Transverse colon (tissue), 4 donors: ENCODE results near the gene DENND1A. TPM values are rescaled to one million over a fixed set of nuclear protein-coding genes. Genes with fewer than 3 reads are reported as not detected.

Source experiments
- DNase-seq: peaks from one replicate; pipeline ENCODE4 v3.0.0-alpha.2; 2019
- H3K27ac ChIP-seq, 4 donors: fragments of 200-600 bp; sonication (generic); 2 replicates each; pipeline ENCODE4 v1.5.1; 2016 to 2018; ENCODE audit warnings: inconsistent platforms in 4 of 4
- H3K27me3 ChIP-seq: fragments of 200-600 bp; sonication (generic); 2 replicates; pipeline ENCODE4 v1.5.1; 2017; ENCODE audit warnings: inconsistent platforms
- H3K36me3 ChIP-seq, 4 donors: fragments of 200-600 bp; sonication (generic); 2 replicates each; pipeline ENCODE4 v1.5.1; 2017 to 2019; ENCODE audit warnings: inconsistent platforms in 4 of 4
- H3K4me1 ChIP-seq, 4 donors: fragments of 200-600 bp; sonication (generic); 2 replicates each; pipeline ENCODE4 v1.5.1; 2017 to 2020; ENCODE audit warnings: inconsistent platforms in 4 of 4
- H3K4me3 ChIP-seq, 4 donors: fragments of 200-600 bp; sonication (generic); 1 replicate in 1 of 4; 2 replicates in 3 of 4; pipeline versions ENCODE4 v1.5.1 to v1.6.1; 2017 to 2019; ENCODE audit warnings: inconsistent platforms in 4 of 4
- H3K9me3 ChIP-seq, 2 donors: fragments of 200-600 bp; sonication (generic); 2 replicates each; pipeline ENCODE4 v1.5.1; 2017 to 2019; ENCODE audit warnings: inconsistent platforms in 2 of 2
- CTCF ChIP-seq, 5 experiments: fragments of 200-600 bp in 3 of 5; fragments of 450-650 bp in 2 of 5; sonication (generic) in 3 of 5; IDR thresholded peaks; 1 replicate in 2 of 5; 2 replicates in 3 of 5; pipeline ENCODE4 v1.5.1; 2016 to 2017; ENCODE audit warnings: antibody characterized with exemption in 5 of 5, inconsistent platforms in 3 of 5, mild to moderate bottlenecking in 2 of 5, moderate library complexity in 1 of 5
- EP300 ChIP-seq: sonication (generic); formaldehyde crosslinking; IDR thresholded peaks from one replicate; pipeline ENCODE4 v1.6.1; 2017; ENCODE audit warnings: antibody characterized with exemption, low read depth
- POLR2A ChIP-seq: fragments of 450-650 bp; IDR thresholded peaks from one replicate; pipeline ENCODE4 v1.6.1; 2016; ENCODE audit warnings: antibody characterized with exemption, mild to moderate bottlenecking, moderate library complexity
- POLR2AphosphoS5 ChIP-seq, 3 donors: sonication (generic); formaldehyde crosslinking; IDR thresholded peaks; one replicate each; pipeline ENCODE4 v1.6.1; 2016; ENCODE audit warnings: antibody characterized with exemption in 3 of 3
- WGBS, 2 donors: methylation state at CpG; one replicate each; pipeline ENCODE4 v1.1.5; 2018; ENCODE audit warnings: low coverage in 1 of 2; 5-methylcytosine and 5-hydroxymethylcytosine counted together
- in situ Hi-C, 4 donors: fragments of 200-750 bp; cut with MboI; loops; one replicate each; pipeline versions ENCODE4 v1.15.0 to v1.15.1; 2017; ENCODE audit warnings: low sequenced_read_pairs in 3 of 4, low pct_ligation_motif_present in 1 of 4, low pct_unique_long_range_greater_than_20kb in 1 of 4
- intact Hi-C: fragments of 100-400 bp; cut with DNase I; formaldehyde crosslinking; loops from one replicate; pipeline ENCODE4 v1.15.1; 2023; ENCODE audit warnings: low total_unique reads
- total RNA-seq, 4 donors: library from RNA; depleted of rRNA; stranded (reverse); fragments of >200 nt; gene quantifications; one replicate each; pipeline ENCODE4 v1.1.0, GENCODE V29; 2016

DENND1A gene
- total RNA-seq, 4 donors from 2014 or later, result 12.5 to 78.6 (median 40.0) TPM

- H3K4me3 ChIP-seq, result no peak overlapping the region
- H3K9me3 ChIP-seq, result no peaks in the 10 kb centered on the region
- peaks cover 6% of the 10 kb centered on the region for H3K27me3 ChIP-seq
- H3K36me3 ChIP-seq, result no peaks in the 10 kb centered on the region
- H3K4me1 ChIP-seq, result peaks cover 0 to 4% (median 0%) of the 10 kb centered on the region in 4 donors
- H3K27ac ChIP-seq, result no peak overlapping the region
- 98 to 100% methylated on average over 1 to 3 of the region's 3 CpGs for WGBS, 2 donors
- intact Hi-C loops (loop anchor here (10.0 kb wide), 1 partner anchor 82 kb away; the partner anchor contains the start of gene STRBP), in situ Hi-C loops (loop anchor here in 2 of 4 donors (5.0 to 10.0 kb wide), 2 partner anchors 262 to 265 kb away; no protein-coding TSS in a partner anchor)
- TF ChIP-seq POLR2AphosphoS5 (IDR thresholded peaks at IDR 0.05) (no peak), POLR2A (no peak), CTCF (IDR thresholded peaks at IDR 0.05) (no peak), EP300 (no peak)
- DNase-seq, result no peak
Measured at GRCh38 chr9:123346826-123347225, 583.1 kb downstream of the DENND1A start.

- 77% methylated on average over 7 of the region's 9 CpGs; no CpG with 5 or more reads in 1 of the 2 donors for WGBS, 2 donors
- H3K27ac ChIP-seq, result peak overlapping the region in 3 of 4 donors; percentile 9 to 68 (median 53)
Measured at GRCh38 chr9:123346026-123346425, 583.9 kb downstream of the DENND1A start.

GRCh38 chr9:123345567-123345955, 584.4 kb downstream of the DENND1A start:
- in situ Hi-C loops, result loop anchor here in 2 of 4 donors (5.0 to 10.0 kb wide), 2 partner anchors 261 to 263 kb away; no protein-coding TSS in a partner anchor
- DNase-seq, result no peak
- TF ChIP-seq POLR2AphosphoS5 (IDR thresholded peaks at IDR 0.05), result peak in 2 of 3 donors; percentile 35 to 65
- TF ChIP-seq CTCF (IDR thresholded peaks at IDR 0.05), result no peak
- Histone ChIP-seq H3K27me3 (peaks cover 6% of the 10 kb centered on the region), H3K9me3 (no peaks in the 10 kb centered on the region), H3K4me1 (peaks cover 0 to 4% (median under 1%) of the 10 kb centered on the region in 4 donors), H3K4me3 (no peak overlapping the region), H3K27ac (peak overlapping the region in 3 of 4 donors; percentile 36 to 68 (median 53)), H3K36me3 (no peaks in the 10 kb centered on the region)
- intact Hi-C loops, result loop anchor here (10.0 kb wide), 1 partner anchor 81 kb away; the partner anchor contains the start of gene STRBP
- WGBS, 2 donors, result 57 to 86% methylated on average over 4 to 6 of the region's 6 CpGs

More at GRCh38 chr9:123346026-123346425, 583.9 kb downstream of the DENND1A start:
- no peak for DNase-seq
- H3K9me3 ChIP-seq, result no peaks in the 10 kb centered on the region
- peaks cover 6% of the 10 kb centered on the region for H3K27me3 ChIP-seq
- peaks cover 0 to 4% (median 0%) of the 10 kb centered on the region in 4 donors for H3K4me1 ChIP-seq
- no peak for TF ChIP-seq EP300
- TF ChIP-seq POLR2AphosphoS5 (IDR thresholded peaks at IDR 0.05), result no peak
- no peak for TF ChIP-seq POLR2A
- TF ChIP-seq CTCF (IDR thresholded peaks at IDR 0.05), result no peak
- H3K4me3 ChIP-seq, result no peak overlapping the region
- intact Hi-C loops, result loop anchor here (10.0 kb wide), 1 partner anchor 81 kb away; the partner anchor contains the start of gene STRBP
- no peaks in the 10 kb centered on the region for H3K36me3 ChIP-seq
- in situ Hi-C loops, result loop anchor here in 2 of 4 donors (5.0 to 10.0 kb wide), 2 partner anchors 261 to 264 kb away; no protein-coding TSS in a partner anchor

- WGBS, 2 donors, result 66 to 94% methylated on average over 3 to 9 of the region's 9 CpGs
- in situ Hi-C loops, result loop anchor here in 1 of 4 donors (10.0 kb wide), 1 partner anchor 260 kb away; no protein-coding TSS in a partner anchor
- DNase-seq, result no peak
- peaks cover 2% of the 10 kb centered on the region for H3K27me3 ChIP-seq
- H3K27ac ChIP-seq, result no peak overlapping the region
- no peak overlapping the region for H3K4me3 ChIP-seq
- intact Hi-C loops, result loop anchor here (10.0 kb wide), 1 partner anchor 80 kb away; the partner anchor contains the start of gene STRBP
- no peaks in the 10 kb centered on the region for H3K9me3 ChIP-seq
- no peaks in the 10 kb centered on the region for H3K36me3 ChIP-seq
- peaks cover 0 to 13% (median 4%) of the 10 kb centered on the region in 4 donors for H3K4me1 ChIP-seq
- TF ChIP-seq CTCF (IDR thresholded peaks at IDR 0.05) (no peak), POLR2A (no peak), EP300 (no peak), POLR2AphosphoS5 (IDR thresholded peaks at IDR 0.05) (no peak)
Measured at GRCh38 chr9:123344192-123344949, 585.6 kb downstream of the DENND1A start.
